Left ventricle myocardium inferior (tissue), 1 donor: ENCODE data around the gene RUNX1. TPM values are rescaled to one million over a fixed set of nuclear protein-coding genes. Genes with fewer than 3 reads are reported as not detected.

Experiments used
- DNase-seq: peaks from one replicate; pipeline ENCODE4 v3.0.0-alpha.2; 2020
- H3K27ac ChIP-seq: fragments of 200-600 bp; replicated peaks from 2 replicates; pipeline ENCODE4 v1.8.0; 2021
- H3K27me3 ChIP-seq: fragments of 200-600 bp; 2 replicates; pipeline ENCODE4 v1.8.0; 2021; ENCODE audit warnings: low read depth
- H3K36me3 ChIP-seq: fragments of 200-600 bp; 2 replicates; pipeline ENCODE4 v1.8.0; 2021
- H3K4me1 ChIP-seq: fragments of 200-600 bp; 2 replicates; pipeline ENCODE4 v1.8.0; 2021
- H3K4me3 ChIP-seq: fragments of 200-600 bp; 2 replicates; pipeline ENCODE4 v1.8.0; 2021; ENCODE audit warnings: mild to moderate bottlenecking, moderate library complexity
- H3K9me3 ChIP-seq: fragments of 200-600 bp; replicated peaks from 2 replicates; pipeline ENCODE4 v1.8.0; 2021
- intact Hi-C: fragments of 100-400 bp; cut with micrococcal nuclease; formaldehyde crosslinking; loops from one replicate; pipeline ENCODE4 v1.11.0; 2022
- total RNA-seq: library from RNA; stranded (reverse); fragmentation: NEBNext Ultra II Directional; extraction: Animal tissue kit (Norgen Biotek cat#: 25700); gene quantifications from one replicate; pipeline ENCODE4 v1.2.1, GENCODE V29; 2021
- TF ChIP-seq, protein P1 (sequence below): fragments of 200-600 bp; IDR thresholded peaks from 2 replicates; pipeline ENCODE4 v1.8.0; 2021; ENCODE audit warnings: antibody characterized with exemption, mild to moderate bottlenecking, borderline replicate concordance
- donor health status: DM: no; HTN: yes; CAD: no; lungs with severe emphysema.

Gene RUNX1
- total RNA-seq, 1 donor from 2014 or later = 1.5 TPM

- intact Hi-C loops = no loop called here
- H3K27ac ChIP-seq = no peak overlapping the region
- TF ChIP-seq, protein P1, sequence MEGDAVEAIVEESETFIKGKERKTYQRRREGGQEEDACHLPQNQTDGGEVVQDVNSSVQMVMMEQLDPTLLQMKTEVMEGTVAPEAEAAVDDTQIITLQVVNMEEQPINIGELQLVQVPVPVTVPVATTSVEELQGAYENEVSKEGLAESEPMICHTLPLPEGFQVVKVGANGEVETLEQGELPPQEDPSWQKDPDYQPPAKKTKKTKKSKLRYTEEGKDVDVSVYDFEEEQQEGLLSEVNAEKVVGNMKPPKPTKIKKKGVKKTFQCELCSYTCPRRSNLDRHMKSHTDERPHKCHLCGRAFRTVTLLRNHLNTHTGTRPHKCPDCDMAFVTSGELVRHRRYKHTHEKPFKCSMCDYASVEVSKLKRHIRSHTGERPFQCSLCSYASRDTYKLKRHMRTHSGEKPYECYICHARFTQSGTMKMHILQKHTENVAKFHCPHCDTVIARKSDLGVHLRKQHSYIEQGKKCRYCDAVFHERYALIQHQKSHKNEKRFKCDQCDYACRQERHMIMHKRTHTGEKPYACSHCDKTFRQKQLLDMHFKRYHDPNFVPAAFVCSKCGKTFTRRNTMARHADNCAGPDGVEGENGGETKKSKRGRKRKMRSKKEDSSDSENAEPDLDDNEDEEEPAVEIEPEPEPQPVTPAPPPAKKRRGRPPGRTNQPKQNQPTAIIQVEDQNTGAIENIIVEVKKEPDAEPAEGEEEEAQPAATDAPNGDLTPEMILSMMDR = no peak
- H3K4me1 ChIP-seq = peaks cover 5% of the 10 kb centered on the region
- H3K9me3 ChIP-seq = no peaks in the 10 kb centered on the region
- H3K27me3 ChIP-seq = peaks cover 69% of the 10 kb centered on the region
- DNase-seq = no peak
- H3K36me3 ChIP-seq = no peaks in the 10 kb centered on the region
- no peak overlapping the region for H3K4me3 ChIP-seq
These were observed 6.3 kb downstream of the RUNX1 start for GRCh38 chr21:35042836-35043235.

GRCh38 chr21:35041881-35042280 is 7.2 kb downstream of the RUNX1 start:
- Histone ChIP-seq H3K27me3 (peaks cover 71% of the 10 kb centered on the region), H3K27ac (no peak overlapping the region), H3K4me1 (peaks cover 3% of the 10 kb centered on the region), H3K36me3 (no peaks in the 10 kb centered on the region), H3K9me3 (no peaks in the 10 kb centered on the region), H3K4me3 (no peak overlapping the region)
- DNase-seq = no peak
- TF ChIP-seq, protein P1 = no peak
- intact Hi-C loops = no loop called here

DNA sequence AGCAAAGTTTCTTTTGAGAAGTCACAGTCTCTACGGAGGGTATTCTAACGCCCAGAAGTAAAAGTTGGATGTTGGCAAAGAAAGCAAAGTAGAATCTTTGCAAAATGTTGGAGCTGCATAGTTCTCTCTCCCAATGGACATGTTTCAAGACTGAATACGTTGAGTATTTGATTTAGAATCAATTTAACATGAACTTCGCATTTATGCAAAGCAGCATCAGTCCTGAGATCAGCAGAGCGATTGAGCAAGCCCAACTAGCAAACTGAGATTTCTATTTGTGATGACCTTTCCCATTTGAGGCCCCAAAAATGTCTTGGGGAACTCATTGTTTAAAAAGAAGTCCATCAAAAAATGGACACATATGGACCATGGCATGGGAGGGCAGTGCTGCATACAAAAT is 8.0 kb downstream of the RUNX1 start:
- DNase-seq = no peak
- intact Hi-C loops = no loop called here
- no peak overlapping the region for H3K27ac ChIP-seq

DNA sequence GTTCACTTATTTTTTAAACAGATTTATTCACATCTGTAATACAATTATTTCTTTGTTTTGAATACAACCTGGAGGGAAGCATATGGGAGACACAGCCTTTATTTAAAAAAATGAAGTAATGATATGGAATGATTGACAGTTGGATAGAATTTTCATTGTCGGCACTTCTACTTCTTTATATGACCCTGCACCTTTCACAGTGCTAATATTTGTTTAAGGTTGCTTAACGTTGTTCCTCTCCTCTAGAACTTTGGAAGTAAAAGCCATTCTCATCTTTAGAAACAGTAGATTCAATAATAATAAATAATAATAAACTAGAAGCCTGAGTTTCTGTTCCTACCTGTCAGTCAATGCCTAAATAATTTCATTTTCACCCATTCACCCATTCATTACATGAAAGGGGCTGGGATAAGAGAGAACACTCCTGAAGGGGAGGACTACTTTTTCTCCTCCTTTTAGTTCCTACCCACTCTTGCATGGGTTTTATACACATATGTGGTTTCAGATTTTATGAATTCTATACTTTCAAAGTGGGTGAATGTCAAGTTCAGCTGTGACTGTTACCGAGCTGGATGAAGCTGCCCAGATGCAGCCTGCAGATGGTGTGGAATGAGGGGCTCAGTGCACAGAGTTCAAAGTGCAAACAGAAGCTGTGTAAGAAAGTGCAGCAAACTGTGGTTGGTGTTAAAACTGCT is 9.4 kb downstream of the RUNX1 start:
- H3K4me3 ChIP-seq = no peak overlapping the region
- H3K27ac ChIP-seq = no peak overlapping the region
- H3K4me1 ChIP-seq = no peaks in the 10 kb centered on the region
- H3K27me3 ChIP-seq = peaks cover 71% of the 10 kb centered on the region
- TF ChIP-seq, protein P1 = no peak
- H3K36me3 ChIP-seq = no peaks in the 10 kb centered on the region
- DNase-seq = no peak
- no peaks in the 10 kb centered on the region for H3K9me3 ChIP-seq
- intact Hi-C loops = no loop called here

More for the DNA sequence above, 8.0 kb downstream of the RUNX1 start:
- Histone ChIP-seq H3K4me1 (no peaks in the 10 kb centered on the region), H3K4me3 (no peak overlapping the region), H3K27me3 (peaks cover 71% of the 10 kb centered on the region), H3K9me3 (no peaks in the 10 kb centered on the region), H3K36me3 (no peaks in the 10 kb centered on the region)
- TF ChIP-seq, protein P1 = no peak

DNA sequence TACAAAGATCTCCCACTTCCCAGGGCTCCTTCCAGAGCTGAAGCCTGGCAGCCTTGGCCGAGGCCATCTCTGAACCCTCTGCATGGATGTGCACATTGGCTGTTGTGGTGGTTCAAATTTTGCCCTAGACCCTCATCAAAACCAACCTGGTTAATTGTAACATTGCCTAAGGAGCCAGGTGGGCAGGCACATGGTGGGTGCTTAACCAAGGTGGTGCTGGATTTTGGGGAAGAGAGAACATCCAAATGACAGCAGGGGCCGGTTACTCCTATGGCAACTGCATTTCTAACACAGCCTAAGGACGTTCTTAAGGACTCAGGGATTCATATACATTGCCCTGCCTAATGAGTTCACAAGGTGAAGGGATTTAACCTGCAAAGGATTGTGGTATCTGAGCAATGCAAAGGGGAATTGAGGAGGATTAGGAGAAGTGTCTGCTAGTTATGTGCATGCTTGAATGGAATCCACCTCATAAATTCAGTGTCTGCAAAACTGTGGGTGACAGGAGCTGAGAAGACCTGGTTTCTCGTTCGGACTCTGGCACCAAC is 10.3 kb downstream of the RUNX1 start:
- Histone ChIP-seq H3K27ac (no peak overlapping the region), H3K4me3 (no peak overlapping the region), H3K27me3 (peaks cover 71% of the 10 kb centered on the region), H3K4me1 (no peaks in the 10 kb centered on the region), H3K36me3 (no peaks in the 10 kb centered on the region), H3K9me3 (no peaks in the 10 kb centered on the region)
- intact Hi-C loops = no loop called here
- TF ChIP-seq, protein P1 = no peak
- no peak for DNase-seq
